PC-9 (cell line): ENCODE measurements around the gene CST5.

Experiments
- EZH2 ChIP-seq: fragments of 200-600 bp; sonication (generic); IDR thresholded peaks from 2 replicates; pipeline ENCODE4 v1.8.0; 2017; ENCODE audit warnings: antibody characterized with exemption, low read depth
- TF ChIP-seq, protein P1 (sequence below): fragments of 200-600 bp; sonication (generic); conservative IDR thresholded peaks from 2 replicates; pipeline ENCODE4 v1.6.1; 2017; ENCODE audit warnings: mixed run types, antibody characterized with exemption, mild to moderate bottlenecking, moderate library complexity

DNA sequence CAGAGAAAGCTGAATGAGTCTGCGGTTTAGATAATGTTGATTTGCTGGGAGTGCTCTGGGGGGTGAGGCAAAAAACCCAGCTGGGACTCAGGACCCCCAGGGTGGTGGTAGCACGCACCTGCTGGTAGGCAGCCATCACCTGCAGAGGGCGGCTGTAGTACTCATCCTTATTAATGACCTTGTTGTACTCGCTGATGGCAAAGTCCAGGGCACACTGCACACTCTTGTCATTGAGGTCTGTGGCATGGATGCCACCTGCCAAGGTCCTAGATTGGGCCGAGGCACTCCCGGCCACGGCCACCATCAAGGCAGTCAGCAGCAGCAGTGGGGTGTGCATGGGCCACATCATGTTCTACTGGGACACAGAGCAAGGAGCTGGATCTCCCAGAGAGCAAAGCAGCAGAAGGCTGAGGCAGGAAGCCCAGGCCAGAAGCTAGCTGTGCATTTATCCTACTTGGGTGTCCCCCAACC lies at the start of gene CST5:
- TF ChIP-seq, protein P1, sequence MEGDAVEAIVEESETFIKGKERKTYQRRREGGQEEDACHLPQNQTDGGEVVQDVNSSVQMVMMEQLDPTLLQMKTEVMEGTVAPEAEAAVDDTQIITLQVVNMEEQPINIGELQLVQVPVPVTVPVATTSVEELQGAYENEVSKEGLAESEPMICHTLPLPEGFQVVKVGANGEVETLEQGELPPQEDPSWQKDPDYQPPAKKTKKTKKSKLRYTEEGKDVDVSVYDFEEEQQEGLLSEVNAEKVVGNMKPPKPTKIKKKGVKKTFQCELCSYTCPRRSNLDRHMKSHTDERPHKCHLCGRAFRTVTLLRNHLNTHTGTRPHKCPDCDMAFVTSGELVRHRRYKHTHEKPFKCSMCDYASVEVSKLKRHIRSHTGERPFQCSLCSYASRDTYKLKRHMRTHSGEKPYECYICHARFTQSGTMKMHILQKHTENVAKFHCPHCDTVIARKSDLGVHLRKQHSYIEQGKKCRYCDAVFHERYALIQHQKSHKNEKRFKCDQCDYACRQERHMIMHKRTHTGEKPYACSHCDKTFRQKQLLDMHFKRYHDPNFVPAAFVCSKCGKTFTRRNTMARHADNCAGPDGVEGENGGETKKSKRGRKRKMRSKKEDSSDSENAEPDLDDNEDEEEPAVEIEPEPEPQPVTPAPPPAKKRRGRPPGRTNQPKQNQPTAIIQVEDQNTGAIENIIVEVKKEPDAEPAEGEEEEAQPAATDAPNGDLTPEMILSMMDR = no peak
- TF ChIP-seq EZH2 = no peak
